Cardiac septum (tissue), 1 donor: ENCODE results near the gene SYT7. TPM values are rescaled to one million over a fixed set of nuclear protein-coding genes. Genes with fewer than 3 reads are reported as not detected.
"Not testable (repeated sequence)": the region's sequence is repeated elsewhere in the genome, so short reads cannot be mapped to it uniquely, and the experiment has no call there.

Source experiments
- DNase-seq: peaks from one replicate; pipeline ENCODE4 v3.0.0-alpha.2; 2020; ENCODE audit warnings: low spot score
- intact Hi-C: fragments of 100-400 bp; cut with DNase I; formaldehyde crosslinking; loops from one replicate; pipeline ENCODE4 v1.14.0; 2022
- long read RNA-seq: library from polyadenylated mRNA; unstranded; transcript quantifications from one replicate; pipeline ENCODE4 v2.0.0, GENCODE V29; 2021
- total RNA-seq: library from RNA; stranded (reverse); fragmentation: NEBNext Ultra II Directional; extraction: Animal tissue kit (Norgen Biotek cat#: 25700); gene quantifications from one replicate; pipeline ENCODE4 v1.2.1, GENCODE V29; 2021
- donor health status: DM: no; HTN: no; CAD: no.

Gene SYT7
- 9.3 TPM for total RNA-seq
- long read RNA-seq, full-length matches to known transcripts: 1 of 19 reads
- long read RNA-seq, partial matches to known transcripts: 6 of 19 reads
- long read RNA-seq, other reads (novel, unspliced or antisense): 12 of 19 reads

GRCh38 chr11:61581030-61581928 is at the start of gene SYT7:
Gene SYT7 (minus strand): TSS chr11:61581076. CDS start chr11:61580820, 256 bp downstream.
- peak; percentile 96 for DNase-seq
- intact Hi-C loops: loop anchor here (2.0 kb wide), 1 partner anchor 46 kb away; no protein-coding TSS in a partner anchor

- intact Hi-C loops: no loop called here
These were observed 49.2 kb upstream of the SYT7 start for GRCh38 chr11:61630089-61630488.

GRCh38 chr11:61629082-61629833 is 48.4 kb upstream of the SYT7 start:
- DNase-seq: no peak
- intact Hi-C loops: loop anchor here (2.0 to 5.0 kb wide), 2 partner anchors 152 to 182 kb away; no protein-coding TSS in a partner anchor

More at GRCh38 chr11:61630089-61630488, 49.2 kb upstream of the SYT7 start:
- no peak for DNase-seq

GRCh38 chr11:61628662-61628970 is 47.7 kb upstream of the SYT7 start:
- intact Hi-C loops: loop anchor here (2.0 to 5.0 kb wide), 2 partner anchors 152 to 181 kb away; no protein-coding TSS in a partner anchor
- no peak for DNase-seq

- peak; percentile 83 for DNase-seq
- intact Hi-C loops: loop anchor here (2.0 to 5.0 kb wide), 3 partner anchors 47 to 181 kb away; partner anchors contain the start of gene SYT7
These were observed 47.2 kb upstream of the SYT7 start for GRCh38 chr11:61627850-61628661.

- intact Hi-C loops: loop anchor here (2.0 to 5.0 kb wide), 2 partner anchors 46 to 179 kb away; partner anchors contain the start of gene SYT7
- no peak for DNase-seq
These were observed 45.9 kb upstream of the SYT7 start for GRCh38 chr11:61626580-61627380.

- intact Hi-C loops: loop anchor here (5.0 kb wide), 1 partner anchor 178 kb away; no protein-coding TSS in a partner anchor
- DNase-seq: no peak
These were observed 44.6 kb upstream of the SYT7 start for GRCh38 chr11:61625525-61625924.

- no peak for DNase-seq
- intact Hi-C loops: no loop called here
These were observed 41.2 kb upstream of the SYT7 start for GRCh38 chr11:61621917-61622585.

- DNase-seq: no peak
- intact Hi-C loops: no loop called here
These were observed 38.8 kb upstream of the SYT7 start for GRCh38 chr11:61619471-61620226.

GRCh38 chr11:61618978-61619377 is 38.1 kb upstream of the SYT7 start:
- DNase-seq: no peak
- intact Hi-C loops: no loop called here

- no peak for DNase-seq
- intact Hi-C loops: no loop called here
These were observed 36.6 kb upstream of the SYT7 start for GRCh38 chr11:61617515-61617914.

GRCh38 chr11:61616434-61616833 is 35.6 kb upstream of the SYT7 start:
- intact Hi-C loops: no loop called here
- DNase-seq: no peak

- DNase-seq, intact Hi-C loops: not testable (repeated sequence)
These were observed 33.9 kb upstream of the SYT7 start for GRCh38 chr11:61614782-61615181.

- no peak for DNase-seq
- intact Hi-C loops: no loop called here
These were observed 33.0 kb upstream of the SYT7 start for GRCh38 chr11:61613870-61614269.

- no peak for DNase-seq
- intact Hi-C loops: no loop called here
These were observed 32.2 kb upstream of the SYT7 start for GRCh38 chr11:61613051-61613450.

GRCh38 chr11:61611309-61611708 is 30.4 kb upstream of the SYT7 start:
- DNase-seq: no peak
- intact Hi-C loops: no loop called here

- DNase-seq: no peak
- intact Hi-C loops: no loop called here
These were observed 30.0 kb upstream of the SYT7 start for GRCh38 chr11:61610905-61611304.
